Measurements from ENCODE around the gene ZBTB46. TPM values are rescaled to one million over a fixed set of nuclear protein-coding genes. Genes with fewer than 3 reads are reported as not detected.
"Not testable (repeated sequence)": the region's sequence is repeated elsewhere in the genome, so short reads cannot be mapped to it uniquely, and the experiment has no call there.

The ZBTB46 gene, protein sequence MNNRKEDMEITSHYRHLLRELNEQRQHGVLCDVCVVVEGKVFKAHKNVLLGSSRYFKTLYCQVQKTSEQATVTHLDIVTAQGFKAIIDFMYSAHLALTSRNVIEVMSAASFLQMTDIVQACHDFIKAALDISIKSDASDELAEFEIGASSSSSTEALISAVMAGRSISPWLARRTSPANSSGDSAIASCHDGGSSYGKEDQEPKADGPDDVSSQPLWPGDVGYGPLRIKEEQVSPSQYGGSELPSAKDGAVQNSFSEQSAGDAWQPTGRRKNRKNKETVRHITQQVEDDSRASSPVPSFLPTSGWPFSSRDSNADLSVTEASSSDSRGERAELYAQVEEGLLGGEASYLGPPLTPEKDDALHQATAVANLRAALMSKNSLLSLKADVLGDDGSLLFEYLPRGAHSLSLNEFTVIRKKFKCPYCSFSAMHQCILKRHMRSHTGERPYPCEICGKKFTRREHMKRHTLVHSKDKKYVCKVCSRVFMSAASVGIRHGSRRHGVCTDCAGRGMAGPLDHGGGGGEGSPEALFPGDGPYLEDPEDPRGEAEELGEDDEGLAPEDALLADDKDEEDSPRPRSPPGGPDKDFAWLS
- 1 to 10 TPM in 2 of 6 experiments, under 1 TPM in 4; 0.38 to 1.1 (median 0.64) TPM for total RNA-seq (2021; fragmentation: NEBNext Ultra II Directional; extraction: Animal tissue kit (Norgen Biotek cat#: 25700))
- long read RNA-seq: 0 reads

DNA sequence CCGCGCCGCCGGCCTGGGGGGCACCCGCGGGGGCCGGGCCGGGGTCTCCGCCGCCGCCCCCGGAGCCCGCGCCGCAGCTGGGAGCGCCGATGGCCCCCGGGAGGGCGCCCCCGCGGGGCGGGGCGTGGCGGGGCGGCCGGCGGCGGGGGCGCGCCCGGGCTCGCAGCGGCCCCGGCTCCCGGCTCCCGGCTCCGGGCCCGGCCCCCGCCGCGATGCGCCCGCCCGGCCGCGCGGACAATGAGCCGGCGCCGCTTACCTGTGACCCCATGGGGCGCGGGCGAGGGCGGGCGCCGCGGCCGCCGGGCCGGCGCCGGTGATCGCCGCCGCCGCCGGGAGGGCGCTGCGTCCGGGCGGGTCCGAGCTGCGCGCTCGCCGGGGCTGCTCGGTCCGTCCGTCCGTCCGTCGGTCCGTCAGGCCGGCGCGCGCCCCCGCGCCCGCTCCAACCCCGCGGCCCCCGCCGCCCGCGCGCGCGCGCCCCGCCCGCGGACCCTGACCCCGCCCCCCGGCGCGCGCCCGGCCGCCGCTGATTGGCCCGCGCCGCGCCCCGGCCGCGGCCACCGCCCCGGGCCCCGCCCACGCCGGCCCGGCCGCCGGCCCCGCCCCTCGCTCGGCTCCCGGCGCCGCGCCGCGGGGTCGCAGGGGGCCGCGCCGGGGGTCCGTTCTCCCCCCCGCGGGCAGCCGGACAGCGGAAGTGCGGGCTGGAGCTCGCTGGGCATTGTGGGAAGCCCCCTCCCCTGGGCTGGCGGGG is at the start of gene ZBTB46:
Gene ZBTB46, minus strand, starts transcription at position 424 of the 748 bp plus-strand sequence. CDS start 40,507 bp downstream, outside the sequence.
- no peak for DNase-seq
- peak within 1 kb of the TSS; percentile 77 for H3K4me3 Mint-ChIP-seq
- peaks cover 15% of the 10 kb centered on the region for H3K27me3 Mint-ChIP-seq (ENCODE audit: insufficient read depth)
- H3K27ac Mint-ChIP-seq: no peak within 1 kb of the TSS
- peaks cover 5% of the 10 kb centered on the region; the same call in 1 of the 2 replicates for H3K36me3 Mint-ChIP-seq (ENCODE audit: low read depth)
- H3K9me3 Mint-ChIP-seq: no peaks in the 10 kb centered on the region
- peaks cover 30% of the 10 kb centered on the region for H3K4me1 Mint-ChIP-seq (ENCODE audit: low read depth)
- no peak for TF ChIP-seq CTCF (IDR thresholded peaks at IDR 0.05)

- Mint-ChIP-seq H3K4me3 (no peak overlapping the region), H3K36me3 (ENCODE audit: low read depth) (peaks cover 10% of the 10 kb centered on the region), H3K27me3 (ENCODE audit: insufficient read depth) (no peaks in the 10 kb centered on the region; the same call in 1 of the 2 replicates), H3K4me1 (ENCODE audit: low read depth) (no peaks in the 10 kb centered on the region), H3K9me3 (no peaks in the 10 kb centered on the region), H3K27ac (no peak overlapping the region)
- no peak for DNase-seq
- TF ChIP-seq CTCF (IDR thresholded peaks at IDR 0.05): no peak
Measured at GRCh38 chr20:63878899-63879663, 48.0 kb upstream of the ZBTB46 start.

DNA sequence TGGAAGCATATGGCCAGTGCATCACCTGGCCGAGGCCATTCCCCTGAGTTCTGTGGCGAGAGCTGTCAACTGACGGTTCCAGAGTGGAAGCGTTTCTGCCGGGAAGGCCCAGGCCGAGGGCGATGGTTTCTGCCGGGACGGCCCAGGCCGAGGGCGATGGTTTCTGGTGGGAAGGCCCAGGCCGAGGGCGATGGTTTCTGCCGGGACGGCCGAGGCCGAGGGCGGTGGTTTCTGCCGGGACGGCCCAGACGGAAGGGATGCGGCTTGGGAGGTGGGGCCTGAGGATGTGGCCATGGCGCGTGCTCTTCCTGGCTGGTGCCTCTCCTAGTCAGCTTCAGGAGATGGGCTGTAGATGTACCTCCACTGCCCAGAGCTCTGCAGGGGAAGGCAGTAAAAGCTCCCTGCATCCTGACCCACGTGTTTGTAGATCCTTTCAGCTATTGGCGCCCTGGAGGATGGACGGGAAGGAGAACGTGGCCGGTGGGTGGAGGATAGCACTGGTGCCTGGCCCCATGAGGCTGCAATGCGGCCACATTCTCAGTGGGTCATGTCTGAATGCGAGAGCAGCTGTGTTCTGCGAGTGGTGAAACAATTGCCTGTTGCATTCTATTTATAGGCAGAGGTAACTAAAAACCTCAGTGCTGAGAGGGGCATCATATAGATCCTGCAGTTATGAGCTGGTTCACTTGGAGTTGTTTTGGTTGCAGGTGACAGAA is 46.8 kb upstream of the ZBTB46 start:
- DNase-seq: no peak
- Mint-ChIP-seq H3K27ac (no peak overlapping the region), H3K4me3 (no peak overlapping the region), H3K27me3 (ENCODE audit: insufficient read depth) (no peaks in the 10 kb centered on the region; the same call in none of the 2 replicates), H3K36me3 (ENCODE audit: low read depth) (peaks cover 19% of the 10 kb centered on the region), H3K9me3 (no peaks in the 10 kb centered on the region), H3K4me1 (ENCODE audit: low read depth) (peaks cover 9% of the 10 kb centered on the region)
- TF ChIP-seq CTCF (IDR thresholded peaks at IDR 0.05): no peak

GRCh38 chr20:63876489-63877036 is 45.5 kb upstream of the ZBTB46 start:
- TF ChIP-seq CTCF (IDR thresholded peaks at IDR 0.05): no peak
- Mint-ChIP-seq H3K4me3 (no peak overlapping the region), H3K4me1 (ENCODE audit: low read depth) (peaks cover 18% of the 10 kb centered on the region), H3K27me3 (ENCODE audit: insufficient read depth) (no peaks in the 10 kb centered on the region; the same call in none of the 2 replicates), H3K27ac (peak overlapping the region; percentile 8; the same call in 1 of the 2 replicates), H3K9me3 (no peaks in the 10 kb centered on the region), H3K36me3 (ENCODE audit: low read depth) (peaks cover 25% of the 10 kb centered on the region)
- no peak for DNase-seq

DNA sequence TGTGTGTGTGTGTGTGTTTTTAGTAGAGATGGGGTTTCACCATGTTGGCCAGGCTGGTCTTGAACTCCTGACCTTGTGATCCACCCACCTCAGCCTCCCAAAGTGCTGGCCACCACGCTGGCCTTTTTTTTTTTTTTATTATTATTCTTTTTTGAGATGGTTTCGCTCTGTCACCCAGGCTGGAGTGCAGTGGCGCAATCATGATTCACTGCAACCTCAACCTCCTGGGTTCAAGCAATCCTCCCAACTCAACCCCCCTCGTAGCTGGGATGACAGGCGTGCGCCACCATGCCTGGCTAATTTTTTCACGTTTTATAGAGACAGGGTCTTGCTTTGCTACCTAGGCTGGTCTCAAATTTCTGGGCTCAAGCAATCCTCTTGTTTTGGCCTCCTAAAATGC is 43.2 kb upstream of the ZBTB46 start:
- not testable (repeated sequence) for H3K4me3 Mint-ChIP-seq; H3K27me3 Mint-ChIP-seq (ENCODE audit: insufficient read depth); DNase-seq; H3K9me3 Mint-ChIP-seq
- peaks cover 29% of the 10 kb centered on the region for H3K36me3 Mint-ChIP-seq (ENCODE audit: low read depth)
- peak overlapping the region; percentile 29; the same call in 1 of the 2 replicates for H3K27ac Mint-ChIP-seq
- peaks cover 18% of the 10 kb centered on the region for H3K4me1 Mint-ChIP-seq (ENCODE audit: low read depth)
